ENCODE measurements around the gene PAF1.

PAF1 gene

DNA sequence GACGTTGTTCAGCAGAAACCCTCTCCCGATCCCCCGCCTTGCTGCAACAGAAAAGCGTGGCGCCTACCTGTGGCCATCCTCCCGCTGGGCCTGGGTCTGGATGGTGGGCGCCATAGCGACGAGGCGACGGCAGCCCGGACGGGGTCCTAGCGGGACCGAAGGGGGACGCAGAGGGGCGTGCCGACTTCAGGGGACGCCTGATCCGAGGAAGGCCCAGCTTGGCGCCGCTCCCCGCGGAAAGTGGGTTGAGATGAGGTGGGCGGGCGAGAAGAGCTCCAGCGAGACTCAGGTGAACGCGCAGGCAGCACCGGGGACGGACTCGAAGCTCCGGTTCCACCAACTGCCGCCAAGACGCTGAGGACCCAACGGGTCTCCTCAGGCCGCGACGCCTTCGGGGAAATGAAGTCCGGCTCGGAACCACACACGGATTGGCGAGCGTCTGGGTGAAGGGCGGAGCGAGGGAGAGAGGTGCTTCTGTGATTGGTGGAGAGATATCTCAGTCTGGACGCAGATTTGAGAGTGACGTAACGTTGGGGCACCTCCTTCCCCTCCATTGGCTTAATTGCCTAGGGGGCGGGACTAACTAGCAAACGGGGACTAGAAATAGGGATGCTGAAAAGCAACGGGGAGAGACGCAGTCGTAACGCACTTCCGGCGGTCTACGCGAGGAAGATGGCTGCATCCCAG lies at the start of gene PAF1, which contains the start of gene MED29:
Gene PAF1, minus strand, starts transcription at position 356 of the 687 bp plus-strand sequence. Its CDS starts 242 bp downstream, at position 114.
Gene MED29, plus strand, starts transcription at position 628 of the 687 bp plus-strand sequence. Its CDS starts 45 bp downstream, at position 673.
- Histone ChIP-seq H3K9ac (ENCODE audit: low read length) (peak within 1 kb of the TSS; percentile 90), H3K27me3 (ENCODE audit: control insufficient read depth in 1 of 2, insufficient read depth in 2 of 2, low read length in 2 of 2) (no peaks in the 10 kb centered on the region), H3K36me3 (ENCODE audit: insufficient read depth, low read length) (peaks cover 53% of the 10 kb centered on the region), H3K27ac (ENCODE audit: low read depth, low read length) (peak within 1 kb of the TSS; percentile 98), H3K4me3 (ENCODE audit: low read depth in 1 of 2, low read length in 2 of 2) (peak within 1 kb of the TSS; percentile 81 to 95), H3K4me1 (ENCODE audit: insufficient read depth, low read length) (peaks cover 19% of the 10 kb centered on the region), H3K9me3 (ENCODE audit: low read length) (no peaks in the 10 kb centered on the region)

DNA sequence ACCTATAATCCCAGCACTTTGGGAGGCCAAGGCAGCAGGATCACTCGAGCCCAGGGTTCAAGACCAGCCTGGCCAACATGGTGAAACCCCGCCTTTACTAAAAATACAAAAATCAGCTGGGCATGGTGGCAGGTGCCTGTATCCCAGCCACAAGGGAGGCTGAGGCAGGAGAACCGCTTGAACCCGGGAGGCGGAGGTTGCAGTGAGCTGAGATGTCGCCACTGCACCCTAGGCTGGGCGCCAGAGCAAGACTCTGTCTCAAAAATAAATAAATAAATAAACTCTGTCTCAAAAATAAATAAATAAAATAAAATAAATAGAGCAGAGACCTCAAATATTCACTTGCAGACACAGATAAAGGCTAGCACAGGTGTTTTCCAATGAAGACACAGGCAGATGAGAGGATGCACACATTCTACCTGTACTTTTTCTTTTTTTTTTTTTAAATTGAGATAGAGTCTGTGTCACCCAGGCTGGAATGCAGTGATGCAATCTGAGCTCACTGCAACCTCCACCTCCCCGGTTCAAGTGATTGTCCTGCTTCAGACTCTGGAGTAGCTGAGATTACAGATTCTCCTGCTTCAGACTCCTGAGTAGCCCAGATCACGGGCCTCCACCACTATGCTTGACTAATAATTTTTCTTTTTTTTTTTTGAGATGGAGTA lies 47.5 kb upstream of the PAF1 start:
- peaks cover 12% of the 10 kb centered on the region for H3K36me3 ChIP-seq (ENCODE audit: insufficient read depth, low read length)
- no peaks in the 10 kb centered on the region for H3K27me3 ChIP-seq (ENCODE audit: control insufficient read depth in 1 of 2, insufficient read depth in 2 of 2, low read length in 2 of 2)
- no peak overlapping the region for H3K4me3 ChIP-seq (ENCODE audit: low read depth in 1 of 2, low read length in 2 of 2)
- no peak overlapping the region for H3K27ac ChIP-seq (ENCODE audit: low read depth, low read length)
- no peak overlapping the region for H3K9ac ChIP-seq (ENCODE audit: low read length)
- no peaks in the 10 kb centered on the region for H3K9me3 ChIP-seq (ENCODE audit: low read length)
- H3K4me1 ChIP-seq (ENCODE audit: insufficient read depth, low read length), result peaks cover 27% of the 10 kb centered on the region

DNA sequence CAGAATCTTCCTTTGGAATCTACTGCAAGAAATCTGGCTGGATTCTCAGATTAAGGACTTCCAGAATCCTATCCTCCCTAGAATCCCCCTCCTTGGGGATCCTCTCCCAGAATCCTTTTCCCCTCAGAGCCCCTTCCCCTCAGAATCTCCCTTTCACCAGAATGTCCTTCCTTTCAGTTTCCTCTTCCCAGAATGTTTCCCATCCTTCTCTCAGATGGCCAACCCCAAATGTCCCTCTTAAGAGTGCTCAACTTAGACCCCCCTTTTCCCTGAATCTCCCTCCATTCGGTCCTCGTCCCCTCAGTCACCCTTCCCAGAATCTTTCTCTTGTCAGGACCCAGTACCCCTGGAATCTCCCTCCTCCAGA lies 45.4 kb upstream of the PAF1 start:
- peak overlapping the region; percentile 92 for H3K27ac ChIP-seq (ENCODE audit: low read depth, low read length)
- peaks cover 27% of the 10 kb centered on the region for H3K4me1 ChIP-seq (ENCODE audit: insufficient read depth, low read length)
- H3K4me3 ChIP-seq (ENCODE audit: low read depth in 1 of 2, low read length in 2 of 2), result peak overlapping the region; percentile 33 to 99
- peaks cover 28% of the 10 kb centered on the region for H3K36me3 ChIP-seq (ENCODE audit: insufficient read depth, low read length)
- H3K9me3 ChIP-seq (ENCODE audit: low read length), result no peaks in the 10 kb centered on the region
- H3K9ac ChIP-seq (ENCODE audit: low read length), result peak overlapping the region; percentile 90
- no peaks in the 10 kb centered on the region for H3K27me3 ChIP-seq (ENCODE audit: control insufficient read depth in 1 of 2, insufficient read depth in 2 of 2, low read length in 2 of 2)

GRCh38 chr19:39435499-39436349 lies 44.8 kb upstream of the PAF1 start, which contains the start of gene RPS16:
TSS of gene RPS16 (minus strand) at chr19:39435949. CDS start at chr19:39435895, 54 bp downstream.
- H3K9me3 ChIP-seq (ENCODE audit: low read length), result no peaks in the 10 kb centered on the region
- peak within 1 kb of the TSS; percentile 98 for H3K9ac ChIP-seq (ENCODE audit: low read length)
- peak within 1 kb of the TSS; percentile 75 to 99 for H3K4me3 ChIP-seq (ENCODE audit: low read depth in 1 of 2, low read length in 2 of 2)
- peak within 1 kb of the TSS; percentile 92 for H3K27ac ChIP-seq (ENCODE audit: low read depth, low read length)
- peaks cover 27% of the 10 kb centered on the region for H3K4me1 ChIP-seq (ENCODE audit: insufficient read depth, low read length)
- H3K27me3 ChIP-seq (ENCODE audit: control insufficient read depth in 1 of 2, insufficient read depth in 2 of 2, low read length in 2 of 2), result no peaks in the 10 kb centered on the region
- peaks cover 28% of the 10 kb centered on the region for H3K36me3 ChIP-seq (ENCODE audit: insufficient read depth, low read length)

DNA sequence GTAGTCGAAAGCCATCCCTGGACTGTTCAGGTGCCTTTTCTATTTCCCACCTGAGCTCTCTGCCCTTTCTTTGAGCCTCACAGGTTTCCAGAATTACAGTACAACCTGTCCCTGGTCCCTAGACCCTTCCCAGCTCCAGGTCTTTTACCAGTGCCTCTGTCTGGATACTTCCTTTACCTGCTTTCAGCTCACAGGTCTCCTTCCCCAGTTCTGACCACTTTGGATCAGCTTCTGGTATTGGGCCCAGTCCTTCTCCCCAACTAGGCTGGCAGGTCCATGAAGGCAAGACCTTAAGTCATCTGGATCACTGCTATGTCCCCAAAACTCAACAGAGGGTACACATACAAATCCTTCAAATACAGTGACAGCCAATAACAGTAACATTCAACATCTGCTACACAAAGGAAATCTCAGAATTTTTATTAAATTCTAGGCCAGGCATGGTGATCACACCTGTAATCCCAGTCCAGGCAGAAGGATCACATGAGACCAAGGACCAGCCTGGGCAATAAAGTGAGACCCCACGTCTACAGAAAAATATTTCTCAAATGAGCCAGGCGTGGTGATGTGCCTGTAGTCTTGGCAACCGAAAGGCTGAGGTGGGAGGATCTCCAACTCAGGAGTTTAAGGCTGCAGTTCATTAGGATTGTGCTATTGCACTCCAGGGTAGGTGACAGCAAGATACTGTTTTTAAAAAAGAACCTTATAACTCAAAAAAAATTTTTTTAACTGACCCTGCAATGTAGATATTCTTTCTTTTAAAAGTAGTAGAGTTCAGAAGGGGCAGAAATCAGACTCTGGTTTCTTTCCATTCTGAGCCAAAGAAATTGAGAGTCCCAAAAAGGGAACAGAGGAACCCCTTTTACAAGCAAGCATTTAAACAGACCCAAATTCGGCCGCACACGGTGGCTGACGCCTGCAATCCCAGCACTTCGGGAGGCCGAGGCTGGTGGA lies 43.5 kb upstream of the PAF1 start:
- H3K27me3 ChIP-seq (ENCODE audit: control insufficient read depth in 1 of 2, insufficient read depth in 2 of 2, low read length in 2 of 2), result no peaks in the 10 kb centered on the region
- peaks cover 28% of the 10 kb centered on the region for H3K36me3 ChIP-seq (ENCODE audit: insufficient read depth, low read length)
- H3K27ac ChIP-seq (ENCODE audit: low read depth, low read length), result no peak overlapping the region
- peaks cover 27% of the 10 kb centered on the region for H3K4me1 ChIP-seq (ENCODE audit: insufficient read depth, low read length)
- H3K9me3 ChIP-seq (ENCODE audit: low read length), result no peaks in the 10 kb centered on the region
- peak overlapping the region in 1 of 2 donors; percentile 99 for H3K4me3 ChIP-seq (ENCODE audit: low read depth in 1 of 2, low read length in 2 of 2)
- peak overlapping the region; percentile 32 for H3K9ac ChIP-seq (ENCODE audit: low read length)

DNA sequence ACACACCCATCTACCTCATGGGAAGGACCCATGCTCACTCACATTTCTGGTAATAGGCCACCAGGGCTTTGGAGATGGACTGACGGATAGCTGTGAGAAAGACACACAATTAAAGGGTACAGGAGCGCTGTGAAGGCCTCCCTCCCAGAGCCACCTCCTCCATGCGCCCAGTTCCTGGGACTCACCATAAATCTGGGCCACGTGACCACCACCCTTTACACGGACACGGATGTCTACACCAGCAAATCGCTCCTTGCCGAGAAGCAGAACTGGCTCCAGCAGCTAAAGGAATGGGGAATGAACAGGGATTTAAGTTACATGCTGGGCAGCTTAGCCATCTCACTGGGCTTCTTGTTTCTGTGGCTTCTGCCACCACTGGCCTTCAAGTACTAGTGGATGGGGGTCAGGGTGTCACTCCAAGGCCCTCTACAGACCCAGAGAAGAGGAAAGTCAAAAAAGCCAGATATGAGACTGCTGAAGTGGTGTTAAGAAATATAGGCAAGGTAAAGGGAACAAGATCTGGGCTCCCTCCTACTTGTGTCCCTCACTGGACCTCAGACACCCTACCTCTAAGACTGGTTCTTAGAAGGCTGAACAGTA lies 42.7 kb upstream of the PAF1 start:
- peak overlapping the region; percentile 32 for H3K9ac ChIP-seq (ENCODE audit: low read length)
- H3K4me3 ChIP-seq (ENCODE audit: low read depth in 1 of 2, low read length in 2 of 2), result no peak overlapping the region
- no peak overlapping the region for H3K27ac ChIP-seq (ENCODE audit: low read depth, low read length)
- H3K9me3 ChIP-seq (ENCODE audit: low read length), result no peaks in the 10 kb centered on the region
- H3K4me1 ChIP-seq (ENCODE audit: insufficient read depth, low read length), result peaks cover 34% of the 10 kb centered on the region
- no peaks in the 10 kb centered on the region for H3K27me3 ChIP-seq (ENCODE audit: control insufficient read depth in 1 of 2, insufficient read depth in 2 of 2, low read length in 2 of 2)
- peaks cover 28% of the 10 kb centered on the region for H3K36me3 ChIP-seq (ENCODE audit: insufficient read depth, low read length)

- H3K36me3 ChIP-seq (ENCODE audit: insufficient read depth, low read length), result peaks cover 28% of the 10 kb centered on the region
- no peak overlapping the region for H3K4me3 ChIP-seq (ENCODE audit: low read depth in 1 of 2, low read length in 2 of 2)
- no peaks in the 10 kb centered on the region for H3K9me3 ChIP-seq (ENCODE audit: low read length)
- no peak overlapping the region for H3K27ac ChIP-seq (ENCODE audit: low read depth, low read length)
- no peak overlapping the region for H3K9ac ChIP-seq (ENCODE audit: low read length)
- no peaks in the 10 kb centered on the region for H3K27me3 ChIP-seq (ENCODE audit: control insufficient read depth in 1 of 2, insufficient read depth in 2 of 2, low read length in 2 of 2)
- H3K4me1 ChIP-seq (ENCODE audit: insufficient read depth, low read length), result peaks cover 41% of the 10 kb centered on the region
Measured at GRCh38 chr19:39432677-39433025, 41.7 kb upstream of the PAF1 start.

DNA sequence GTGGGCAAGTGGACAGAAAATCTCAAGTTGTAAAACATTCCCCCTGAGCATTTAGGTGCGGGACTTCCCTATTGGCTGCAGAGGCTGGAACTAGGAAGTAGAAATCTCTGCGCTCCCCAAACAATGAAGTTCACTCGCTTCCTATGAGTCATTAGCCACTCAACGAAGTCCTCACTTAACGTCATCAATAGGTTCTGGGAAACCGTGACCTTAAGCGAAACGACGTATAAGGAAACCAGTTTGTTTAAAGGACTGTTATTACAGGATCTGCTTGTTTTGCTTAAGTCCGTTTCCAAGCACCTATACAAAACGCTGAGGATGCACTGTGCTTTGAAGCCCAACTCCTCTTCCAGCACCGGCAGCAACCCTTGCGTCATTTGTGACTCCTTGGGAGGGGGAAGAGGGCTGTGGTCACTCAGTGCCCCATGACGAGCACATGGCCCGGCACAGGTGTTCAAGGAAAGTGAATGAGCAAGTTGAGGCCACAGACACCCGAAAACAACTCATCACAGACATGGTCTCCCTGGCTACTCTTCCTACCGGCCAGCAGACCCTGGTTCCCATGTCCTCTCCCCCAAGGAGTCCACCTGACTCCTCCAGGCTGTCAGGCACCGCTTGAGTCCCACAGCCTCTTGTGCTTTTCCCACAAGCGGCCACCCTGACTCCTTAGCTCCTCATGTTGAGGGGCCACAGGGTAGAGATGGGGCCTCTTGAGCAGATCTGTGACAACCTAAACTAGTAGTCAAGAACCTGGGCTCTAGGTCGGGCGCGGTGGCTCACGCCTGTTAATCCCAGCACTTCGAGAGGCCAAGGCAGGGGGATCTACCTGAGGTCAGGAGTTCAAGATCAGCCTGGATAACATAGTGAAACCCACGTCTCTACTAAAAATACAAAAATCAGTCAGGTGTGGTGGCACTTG lies 40.0 kb upstream of the PAF1 start:
- H3K9ac ChIP-seq (ENCODE audit: low read length), result no peak overlapping the region

GRCh38 chr19:39428283-39429112 lies 37.6 kb upstream of the PAF1 start:
- H3K9me3 ChIP-seq (ENCODE audit: low read length), result no peaks in the 10 kb centered on the region
- H3K4me3 ChIP-seq (ENCODE audit: low read depth in 1 of 2, low read length in 2 of 2), result peak overlapping the region; percentile 14 to 20
- peaks cover 16% of the 10 kb centered on the region for H3K36me3 ChIP-seq (ENCODE audit: insufficient read depth, low read length)
- peaks cover 15% of the 10 kb centered on the region for H3K4me1 ChIP-seq (ENCODE audit: insufficient read depth, low read length)
- peak overlapping the region; percentile 93 for H3K27ac ChIP-seq (ENCODE audit: low read depth, low read length)
- no peaks in the 10 kb centered on the region for H3K27me3 ChIP-seq (ENCODE audit: control insufficient read depth in 1 of 2, insufficient read depth in 2 of 2, low read length in 2 of 2)
- no peak overlapping the region for H3K9ac ChIP-seq (ENCODE audit: low read length)

More for the DNA sequence above, 40.0 kb upstream of the PAF1 start:
- H3K36me3 ChIP-seq (ENCODE audit: insufficient read depth, low read length), result peaks cover 28% of the 10 kb centered on the region
- no peaks in the 10 kb centered on the region for H3K9me3 ChIP-seq (ENCODE audit: low read length)
- peaks cover 33% of the 10 kb centered on the region for H3K4me1 ChIP-seq (ENCODE audit: insufficient read depth, low read length)
- H3K4me3 ChIP-seq (ENCODE audit: low read depth in 1 of 2, low read length in 2 of 2), result no peak overlapping the region
- H3K27ac ChIP-seq (ENCODE audit: low read depth, low read length), result peak overlapping the region; percentile 42
- no peaks in the 10 kb centered on the region for H3K27me3 ChIP-seq (ENCODE audit: control insufficient read depth in 1 of 2, insufficient read depth in 2 of 2, low read length in 2 of 2)

Data from muscle layer of colon (tissue), 2 donors.